HG03469 (cell line): ENCODE measurements around the gene KIF5C.
A peak's percentile ranks its signal among the peaks of the same experiment; 100 is the strongest.

Source experiments
- ATAC-seq: cut with Tn5 transposase; IDR thresholded peaks from one replicate; pipeline ENCODE4 v1.9.1; 2021; ENCODE audit warnings: mild to moderate bottlenecking, moderate library complexity, moderate number of reproducible peaks; ENCODE audit not compliant: unreplicated experiment

KIF5C gene

GRCh38 chr2:148887350-148888002, 12.4 kb downstream of the KIF5C start:
- ATAC-seq, result no peak

- no peak for ATAC-seq
Observed at GRCh38 chr2:148888003-148888501, 13.0 kb downstream of the KIF5C start.

GRCh38 chr2:148888986-148889385, 14.0 kb downstream of the KIF5C start:
- ATAC-seq, result no peak

GRCh38 chr2:148893906-148894305, 18.9 kb downstream of the KIF5C start:
- no peak for ATAC-seq

GRCh38 chr2:148896136-148896535, 21.1 kb downstream of the KIF5C start:
- ATAC-seq, result no peak

- no peak for ATAC-seq
Observed at GRCh38 chr2:148899638-148900318, 24.8 kb downstream of the KIF5C start.

- ATAC-seq, result no peak
Observed at GRCh38 chr2:148900350-148900837, 25.4 kb downstream of the KIF5C start.

GRCh38 chr2:148901142-148901541, 26.1 kb downstream of the KIF5C start:
- ATAC-seq, result no peak

GRCh38 chr2:148902798-148903197, 27.8 kb downstream of the KIF5C start:
- ATAC-seq, result no peak

- ATAC-seq, result no peak
Observed at GRCh38 chr2:148903294-148903693, 28.3 kb downstream of the KIF5C start.

- ATAC-seq, result no peak
Observed at GRCh38 chr2:148903979-148904378, 29.0 kb downstream of the KIF5C start.

GRCh38 chr2:148906124-148906523, 31.1 kb downstream of the KIF5C start:
- no peak for ATAC-seq

- no peak for ATAC-seq
Observed at GRCh38 chr2:148907085-148907785, 32.2 kb downstream of the KIF5C start.

- ATAC-seq, result no peak
Observed at GRCh38 chr2:148909114-148909513, 34.1 kb downstream of the KIF5C start.

- ATAC-seq, result no peak
Observed at GRCh38 chr2:148913061-148913460, 38.0 kb downstream of the KIF5C start.

- no peak for ATAC-seq
Observed at GRCh38 chr2:148913492-148913891, 38.5 kb downstream of the KIF5C start.

GRCh38 chr2:148914463-148914862, 39.4 kb downstream of the KIF5C start:
- no peak for ATAC-seq

GRCh38 chr2:148917431-148917830, 42.4 kb downstream of the KIF5C start:
- peak; percentile 40 for ATAC-seq

- no peak for ATAC-seq
Observed at GRCh38 chr2:148918554-148918953, 43.5 kb downstream of the KIF5C start.

- ATAC-seq, result no peak
Observed at GRCh38 chr2:148920559-148920958, 45.5 kb downstream of the KIF5C start.

GRCh38 chr2:148922062-148922461, 47.0 kb downstream of the KIF5C start:
- no peak for ATAC-seq
